H1 (cell line): ENCODE results near the gene OSBPL5.

Experiments
- CHD1 ChIP-seq: IDR thresholded peaks from 2 replicates; pipeline ENCODE4 v1.6.1; 2012; ENCODE audit warnings: low read depth, low read length, improper control_type of control experiment
- CTCF ChIP-seq, 3 experiments: IDR thresholded peaks; 1 replicate in 2 of 3; 2 replicates in 1 of 3; pipeline versions ENCODE4 v1.5.1 to v1.6.1; 2011; ENCODE audit warnings: low read length in 3 of 3, mild to moderate bottlenecking in 3 of 3, inconsistent platforms in 2 of 3, low read depth in 1 of 3, moderate library complexity in 1 of 3; ENCODE audit not compliant: insufficient read depth in 1 of 3; ENCODE audit errors: control extremely low read depth in 1 of 3
- EP300 ChIP-seq, 2 experiments: IDR thresholded peaks; 1 replicate in 1 of 2; 2 replicates in 1 of 2; pipeline ENCODE4 v1.6.1; 2011 to 2012; ENCODE audit warnings: low read depth in 2 of 2, low read length in 2 of 2, mild to moderate bottlenecking in 2 of 2, borderline replicate concordance in 1 of 2, inconsistent platforms in 1 of 2, moderate library complexity in 1 of 2
- GABPA ChIP-seq: IDR thresholded peaks from 2 replicates; pipeline ENCODE4 v1.6.1; 2011; ENCODE audit warnings: mild to moderate bottlenecking, low read length, moderate library complexity, borderline replicate concordance; ENCODE audit not compliant: insufficient read depth
- MAX ChIP-seq: IDR thresholded peaks from 2 replicates; pipeline ENCODE4 v1.6.1; 2012; ENCODE audit warnings: inconsistent platforms
- PHF8 ChIP-seq: fragments of 200-600 bp; sonication (generic); conservative IDR thresholded peaks from 2 replicates; pipeline ENCODE4 v1.7.1; 2012; ENCODE audit warnings: low read depth, mild to moderate bottlenecking, inconsistent platforms, low read length, moderate library complexity
- POLR2A ChIP-seq, 2 experiments: IDR thresholded peaks; 1 replicate in 1 of 2; 2 replicates in 1 of 2; pipeline ENCODE4 v1.6.1; 2011; ENCODE audit warnings: low read depth in 2 of 2, low read length in 2 of 2, mild to moderate bottlenecking in 2 of 2; ENCODE audit errors: control extremely low read depth in 1 of 2
- POLR2AphosphoS5 ChIP-seq: IDR thresholded peaks from 2 replicates; pipeline ENCODE4 v1.6.1; 2011; ENCODE audit warnings: low read depth, low read length
- SIRT6 ChIP-seq: IDR thresholded peaks from one replicate; pipeline ENCODE4 v1.7.1; 2012; ENCODE audit warnings: low read length, inconsistent platforms
- SRF ChIP-seq: IDR thresholded peaks from 2 replicates; pipeline ENCODE4 v1.6.1; 2011; ENCODE audit warnings: mild to moderate bottlenecking, low read depth, low read length, moderate library complexity

GRCh38 chr11:3178349-3178748, 13.2 kb upstream of the OSBPL5 start:
- no peak for TF ChIP-seq POLR2A (IDR thresholded peaks at IDR 0.05; ENCODE audit: control extremely low read depth in 1 of 2, low read depth in 2 of 2, low read length in 2 of 2)
- no peak for TF ChIP-seq CTCF (IDR thresholded peaks at IDR 0.05; ENCODE audit: control extremely low read depth in 1 of 3, insufficient read depth in 1 of 3, low read depth in 1 of 3, low read length in 3 of 3)
- no peak for TF ChIP-seq PHF8
- no peak for TF ChIP-seq CHD1
- TF ChIP-seq SRF: no peak
- TF ChIP-seq MAX: no peak
- no peak for TF ChIP-seq EP300 (IDR thresholded peaks at IDR 0.05; ENCODE audit: borderline replicate concordance in 1 of 2, low read depth in 2 of 2, low read length in 2 of 2)
- no peak for TF ChIP-seq POLR2AphosphoS5
- TF ChIP-seq GABPA: no peak
- TF ChIP-seq SIRT6: no peak
